HEK293 (cell line): ENCODE measurements around the gene VRK1.

Source experiments
- CTCF ChIA-PET: fragments of 350-600 bp; formaldehyde crosslinking; extraction: SDS; loops from one replicate; lab custom pipeline; 2021; ENCODE audit warnings: antibody characterized with exemption; lab: Yijun Ruan, JAX
- POLR2A ChIA-PET: fragments of 300-600 bp; formaldehyde crosslinking; extraction: SDS; loops from one replicate; lab custom pipeline; 2020; ENCODE audit warnings: antibody characterized with exemption, inconsistent platforms; lab: Yijun Ruan, JAX
- H3K27ac ChIP-seq: fragments of 200-500 bp; sonication (Bioruptor generic); 2 replicates; pipeline ENCODE4 v1.5.1; 2014; ENCODE audit warnings: low read depth, low read length, control low read depth, inconsistent platforms; ENCODE audit errors: extremely low read depth
- H3K36me3 ChIP-seq, 2 experiments: fragments of 200-500 bp in 1 of 2; sonication (Bioruptor generic) in 1 of 2; 1 replicate in 1 of 2; 2 replicates in 1 of 2; pipeline ENCODE4 v1.5.1; 2014 to 2017; ENCODE audit warnings: inconsistent platforms in 2 of 2, low read length in 2 of 2; ENCODE audit not compliant: control insufficient read depth in 2 of 2, insufficient read depth in 1 of 2
- H3K4me1 ChIP-seq: fragments of 200-500 bp; sonication (Bioruptor generic); 2 replicates; pipeline ENCODE4 v1.5.1; 2014; ENCODE audit warnings: mild to moderate bottlenecking, low read length, inconsistent platforms; ENCODE audit not compliant: control insufficient read depth, insufficient read depth
- H3K4me3 ChIP-seq: 2 replicates; pipeline ENCODE4 v1.5.1; 2011; ENCODE audit warnings: low read depth, mild to moderate bottlenecking, control low read depth, low read length, moderate library complexity
- H3K9me3 ChIP-seq: fragments of 200-500 bp; sonication (Bioruptor generic); 2 replicates; pipeline ENCODE4 v1.5.1; 2014; ENCODE audit warnings: low read depth, low read length, inconsistent platforms; ENCODE audit not compliant: control insufficient read depth, insufficient read depth
- GLI2 ChIP-seq: fragments of 450-650 bp; formaldehyde crosslinking; IDR thresholded peaks from 2 replicates; pipeline ENCODE4; 2017; ENCODE audit warnings: missing biosample characterization, missing genetic modification characterization, low read depth, borderline replicate concordance
- TRIM28 ChIP-seq: IDR thresholded peaks from 2 replicates; pipeline ENCODE4 v1.6.1; 2011; ENCODE audit warnings: low read length, control low read depth, borderline replicate concordance
- ZBTB1 ChIP-seq: fragments of 450-650 bp; formaldehyde crosslinking; IDR thresholded peaks from 2 replicates; pipeline ENCODE4 v1.5.1; 2016; ENCODE audit warnings: missing biosample characterization, missing genetic modification characterization
- ZBTB20 ChIP-seq: fragments of 450-650 bp; formaldehyde crosslinking; IDR thresholded peaks from 2 replicates; pipeline ENCODE4 v1.5.1; 2016; ENCODE audit warnings: missing biosample characterization, missing genetic modification characterization
- ZNF138 ChIP-seq: fragments of 450-650 bp; formaldehyde crosslinking; IDR thresholded peaks from 2 replicates; pipeline ENCODE4 v1.5.1; 2016; ENCODE audit warnings: missing biosample characterization, missing genetic modification characterization, borderline replicate concordance
- ZNF16 ChIP-seq: fragments of 450-650 bp; formaldehyde crosslinking; IDR thresholded peaks from 2 replicates; pipeline ENCODE4 v1.5.1; 2016; ENCODE audit warnings: low read depth, missing biosample characterization, missing genetic modification characterization
- ZNF24 ChIP-seq: fragments of 450-650 bp; formaldehyde crosslinking; IDR thresholded peaks from 2 replicates; pipeline ENCODE4 v1.5.1; 2016; ENCODE audit warnings: missing biosample characterization, missing genetic modification characterization
- ZNF335 ChIP-seq: fragments of 450-650 bp; formaldehyde crosslinking; conservative IDR thresholded peaks from 2 replicates; pipeline ENCODE4 v1.5.1; 2016; ENCODE audit warnings: missing biosample characterization, missing genetic modification characterization
- ZNF350 ChIP-seq: fragments of 450-650 bp; formaldehyde crosslinking; IDR thresholded peaks from 2 replicates; pipeline ENCODE4 v1.5.0; 2017; ENCODE audit warnings: missing biosample characterization, mild to moderate bottlenecking, missing genetic modification characterization
- ZNF394 ChIP-seq: fragments of 450-650 bp; formaldehyde crosslinking; IDR thresholded peaks from 2 replicates; pipeline ENCODE4 v1.5.1; 2016; ENCODE audit warnings: missing biosample characterization, missing genetic modification characterization, mild to moderate bottlenecking, moderate library complexity, borderline replicate concordance
- ZNF416 ChIP-seq: fragments of 450-650 bp; formaldehyde crosslinking; IDR thresholded peaks from 2 replicates; pipeline ENCODE4 v1.5.1; 2016; ENCODE audit warnings: missing biosample characterization, missing genetic modification characterization
- ZNF423 ChIP-seq: fragments of 450-650 bp; formaldehyde crosslinking; IDR thresholded peaks from 2 replicates; pipeline ENCODE4 v1.5.1; 2016; ENCODE audit warnings: missing biosample characterization, missing genetic modification characterization
- ZNF626 ChIP-seq: fragments of 450-650 bp; sonication (Bioruptor Pico); formaldehyde crosslinking; IDR thresholded peaks from 2 replicates; pipeline ENCODE4 v1.5.1; 2018; ENCODE audit warnings: missing biosample characterization, missing genetic modification characterization, inconsistent platforms
- ZNF629 ChIP-seq: fragments of 450-650 bp; formaldehyde crosslinking; IDR thresholded peaks from 2 replicates; pipeline ENCODE4 v1.5.1; 2017; ENCODE audit warnings: missing biosample characterization, missing genetic modification characterization
- ZNF654 ChIP-seq: fragments of 450-650 bp; formaldehyde crosslinking; IDR thresholded peaks from 2 replicates; pipeline ENCODE4 v1.5.1; 2016; ENCODE audit warnings: low read depth, missing biosample characterization, missing genetic modification characterization
- ZNF664 ChIP-seq: fragments of 450-650 bp; formaldehyde crosslinking; IDR thresholded peaks from 2 replicates; pipeline ENCODE4 v1.5.1; 2016; ENCODE audit warnings: missing biosample characterization, missing genetic modification characterization
- ZNF777 ChIP-seq: fragments of 450-650 bp; formaldehyde crosslinking; IDR thresholded peaks from 2 replicates; pipeline ENCODE4 v1.5.1; 2017; ENCODE audit warnings: missing biosample characterization, missing genetic modification characterization, borderline replicate concordance
- TF ChIP-seq, protein P1 (sequence below): fragments of 450-650 bp; formaldehyde crosslinking; conservative IDR thresholded peaks from 2 replicates; pipeline ENCODE4 v1.5.1; 2016; ENCODE audit warnings: low read depth, missing biosample characterization, missing genetic modification characterization
- TF ChIP-seq, protein P2 (sequence below): fragments of 450-650 bp; formaldehyde crosslinking; optimal IDR thresholded peaks from 2 replicates; pipeline ENCODE3; 2016; ENCODE audit warnings: missing biosample characterization, mild to moderate bottlenecking, missing genetic modification characterization
- TF ChIP-seq, protein P3 (sequence below): fragments of 450-650 bp; formaldehyde crosslinking; IDR thresholded peaks from 2 replicates; pipeline ENCODE4 v1.5.1; 2016; ENCODE audit warnings: missing biosample characterization, missing genetic modification characterization, low read depth
- TF ChIP-seq, protein P4 (sequence below): fragments of 450-650 bp; formaldehyde crosslinking; IDR thresholded peaks from 2 replicates; pipeline ENCODE4 v1.5.1; 2016; ENCODE audit warnings: missing biosample characterization, missing genetic modification characterization

Gene VRK1

DNA sequence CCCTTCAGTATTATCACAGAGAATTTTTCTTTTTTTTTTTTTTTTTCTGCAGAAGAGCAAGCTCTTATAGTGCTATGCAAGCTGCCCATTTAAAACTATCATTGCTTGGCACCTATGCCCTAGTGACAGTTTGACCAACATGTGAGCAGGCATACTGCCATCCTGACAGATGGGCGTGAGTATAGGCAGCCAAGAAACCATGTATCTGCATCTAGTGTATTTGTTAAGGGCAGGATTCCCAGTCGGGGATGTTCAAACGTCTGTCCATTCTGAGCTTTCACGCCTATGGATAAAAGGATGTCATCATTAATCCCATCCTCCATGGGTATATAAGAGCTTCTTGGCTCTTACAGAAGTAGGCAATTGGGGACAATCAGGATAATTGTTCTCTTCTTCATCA lies 8.8 kb downstream of the VRK1 start:
- Histone ChIP-seq H3K4me3 (no peak overlapping the region), H3K4me1 (peaks cover 8% of the 10 kb centered on the region; the same call in 1 of the 2 replicates), H3K9me3 (no peaks in the 10 kb centered on the region), H3K36me3 (no peaks in the 10 kb centered on the region), H3K27ac (no peak overlapping the region)
- ChIA-PET CTCF (no interaction called here), POLR2A (interaction anchor here (1.2 kb wide), 1 partner anchor 9 kb away, joined by 5 read pairs; the partner anchor contains the start of gene VRK1)
- TF ChIP-seq ZNF654 (tag by site-specific recombination) (no peak), ZNF777 (tag by site-specific recombination) (no peak), ZNF24 (no peak), GLI2 (no peak), ZNF138 (no peak), ZNF416 (no peak), ZNF335 (tag by site-specific recombination) (no peak)
- TF ChIP-seq, protein P1, sequence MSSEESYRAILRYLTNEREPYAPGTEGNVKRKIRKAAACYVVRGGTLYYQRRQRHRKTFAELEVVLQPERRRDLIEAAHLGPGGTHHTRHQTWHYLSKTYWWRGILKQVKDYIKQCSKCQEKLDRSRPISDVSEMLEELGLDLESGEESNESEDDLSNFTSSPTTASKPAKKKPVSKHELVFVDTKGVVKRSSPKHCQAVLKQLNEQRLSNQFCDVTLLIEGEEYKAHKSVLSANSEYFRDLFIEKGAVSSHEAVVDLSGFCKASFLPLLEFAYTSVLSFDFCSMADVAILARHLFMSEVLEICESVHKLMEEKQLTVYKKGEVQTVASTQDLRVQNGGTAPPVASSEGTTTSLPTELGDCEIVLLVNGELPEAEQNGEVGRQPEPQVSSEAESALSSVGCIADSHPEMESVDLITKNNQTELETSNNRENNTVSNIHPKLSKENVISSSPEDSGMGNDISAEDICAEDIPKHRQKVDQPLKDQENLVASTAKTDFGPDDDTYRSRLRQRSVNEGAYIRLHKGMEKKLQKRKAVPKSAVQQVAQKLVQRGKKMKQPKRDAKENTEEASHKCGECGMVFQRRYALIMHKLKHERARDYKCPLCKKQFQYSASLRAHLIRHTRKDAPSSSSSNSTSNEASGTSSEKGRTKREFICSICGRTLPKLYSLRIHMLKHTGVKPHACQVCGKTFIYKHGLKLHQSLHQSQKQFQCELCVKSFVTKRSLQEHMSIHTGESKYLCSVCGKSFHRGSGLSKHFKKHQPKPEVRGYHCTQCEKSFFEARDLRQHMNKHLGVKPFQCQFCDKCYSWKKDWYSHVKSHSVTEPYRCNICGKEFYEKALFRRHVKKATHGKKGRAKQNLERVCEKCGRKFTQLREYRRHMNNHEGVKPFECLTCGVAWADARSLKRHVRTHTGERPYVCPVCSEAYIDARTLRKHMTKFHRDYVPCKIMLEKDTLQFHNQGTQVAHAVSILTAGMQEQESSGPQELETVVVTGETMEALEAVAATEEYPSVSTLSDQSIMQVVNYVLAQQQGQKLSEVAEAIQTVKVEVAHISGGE (tag by site-specific recombination) = no peak
- TF ChIP-seq, all 188 proteins: peak for 0

DNA sequence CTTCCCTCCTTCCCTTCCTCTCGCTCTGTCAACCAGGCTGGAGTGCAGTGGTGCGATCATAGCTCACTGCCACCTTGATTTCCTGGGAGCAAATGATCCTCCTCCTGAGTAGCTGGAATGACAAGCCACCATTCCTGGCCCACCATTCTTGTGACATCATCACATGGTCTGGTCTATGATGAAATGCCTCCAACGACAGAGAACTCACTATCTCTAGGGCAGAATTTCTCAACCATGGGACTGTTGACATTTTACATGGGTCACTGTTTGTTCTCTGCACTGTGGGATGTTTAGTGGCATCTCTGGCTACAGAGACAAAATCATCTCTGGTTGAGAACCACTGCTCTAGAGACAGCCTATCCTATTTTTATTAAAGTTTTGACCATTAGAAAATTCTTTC lies 9.7 kb downstream of the VRK1 start:
- TF ChIP-seq ZNF629 = peak; percentile 46; the same call in 1 of the 2 replicates
- TF ChIP-seq, protein P2, sequence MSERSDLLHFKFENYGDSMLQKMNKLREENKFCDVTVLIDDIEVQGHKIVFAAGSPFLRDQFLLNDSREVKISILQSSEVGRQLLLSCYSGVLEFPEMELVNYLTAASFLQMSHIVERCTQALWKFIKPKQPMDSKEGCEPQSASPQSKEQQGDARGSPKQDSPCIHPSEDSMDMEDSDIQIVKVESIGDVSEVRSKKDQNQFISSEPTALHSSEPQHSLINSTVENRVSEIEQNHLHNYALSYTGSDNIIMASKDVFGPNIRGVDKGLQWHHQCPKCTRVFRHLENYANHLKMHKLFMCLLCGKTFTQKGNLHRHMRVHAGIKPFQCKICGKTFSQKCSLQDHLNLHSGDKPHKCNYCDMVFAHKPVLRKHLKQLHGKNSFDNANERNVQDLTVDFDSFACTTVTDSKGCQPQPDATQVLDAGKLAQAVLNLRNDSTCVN (tag by site-specific recombination) = no peak
- TF ChIP-seq, protein P3, sequence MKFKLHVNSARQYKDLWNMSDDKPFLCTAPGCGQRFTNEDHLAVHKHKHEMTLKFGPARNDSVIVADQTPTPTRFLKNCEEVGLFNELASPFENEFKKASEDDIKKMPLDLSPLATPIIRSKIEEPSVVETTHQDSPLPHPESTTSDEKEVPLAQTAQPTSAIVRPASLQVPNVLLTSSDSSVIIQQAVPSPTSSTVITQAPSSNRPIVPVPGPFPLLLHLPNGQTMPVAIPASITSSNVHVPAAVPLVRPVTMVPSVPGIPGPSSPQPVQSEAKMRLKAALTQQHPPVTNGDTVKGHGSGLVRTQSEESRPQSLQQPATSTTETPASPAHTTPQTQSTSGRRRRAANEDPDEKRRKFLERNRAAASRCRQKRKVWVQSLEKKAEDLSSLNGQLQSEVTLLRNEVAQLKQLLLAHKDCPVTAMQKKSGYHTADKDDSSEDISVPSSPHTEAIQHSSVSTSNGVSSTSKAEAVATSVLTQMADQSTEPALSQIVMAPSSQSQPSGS (tag by site-specific recombination) = peak; percentile 59
- no peak overlapping the region for H3K4me3 ChIP-seq
- H3K36me3 ChIP-seq = no peaks in the 10 kb centered on the region
- H3K27ac ChIP-seq = no peak overlapping the region
- H3K4me1 ChIP-seq = 0 out of 2 replicates have a peak, but pooled peaks cover 3% of the 10 kb centered on the region
- ChIA-PET CTCF (interaction anchor here (2.1 kb wide), 1 partner anchor 46 kb away, joined by 7 read pairs; no protein-coding TSS in a partner anchor), POLR2A (interaction anchor here (2.8 kb wide), 1 partner anchor 10 kb away, joined by 14 read pairs; the partner anchor contains the start of gene VRK1)
- H3K9me3 ChIP-seq = no peaks in the 10 kb centered on the region

DNA sequence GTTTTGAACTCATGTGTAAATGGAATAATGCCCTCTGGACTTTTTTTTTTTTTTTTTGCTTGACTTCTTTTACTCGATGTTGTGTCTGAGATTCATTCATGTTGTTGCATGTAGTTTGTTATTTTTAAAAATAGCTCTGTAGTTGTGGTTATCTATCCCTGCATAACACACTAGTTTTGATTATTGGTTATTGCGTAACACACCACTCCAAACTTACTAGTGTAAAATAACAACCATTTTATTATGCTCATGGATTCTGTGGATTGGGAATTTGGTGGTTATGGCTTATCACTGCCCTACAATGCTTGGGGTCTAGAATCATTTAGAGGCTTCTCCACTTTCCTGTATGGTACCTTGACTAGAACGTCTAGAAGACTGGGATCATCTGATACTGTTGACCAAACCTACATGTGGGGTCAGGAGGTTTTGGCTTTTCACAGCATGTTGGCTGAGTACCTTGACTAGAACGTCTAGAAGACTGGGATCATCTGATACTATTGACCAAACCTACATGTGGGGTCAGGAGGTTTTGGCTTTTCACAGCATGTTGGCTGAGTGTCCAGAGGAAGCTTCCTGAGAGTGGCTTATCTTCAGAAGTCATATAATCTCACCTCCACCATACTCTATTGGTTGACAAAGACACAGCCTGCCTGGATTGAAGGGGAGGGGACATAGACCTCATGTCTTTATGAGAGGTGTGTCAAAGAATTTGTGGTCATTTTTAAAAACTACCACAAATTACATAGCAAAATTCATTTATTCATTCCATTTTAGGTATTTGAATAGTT lies 11.6 kb downstream of the VRK1 start:
- no peaks in the 10 kb centered on the region for H3K36me3 ChIP-seq
- CTCF ChIA-PET = interaction anchor here (2.1 kb wide), 1 partner anchor 44 kb away, joined by 7 read pairs; no protein-coding TSS in a partner anchor
- POLR2A ChIA-PET = interaction anchor here (0.7 to 2.8 kb wide), 2 partner anchors 12 to 51 kb away, joined by 3 to 14 read pairs; partner anchors contain the start of gene VRK1
- no peaks in the 10 kb centered on the region for H3K4me1 ChIP-seq
- no peak overlapping the region for H3K27ac ChIP-seq
- H3K4me3 ChIP-seq = no peak overlapping the region
- TF ChIP-seq ZNF664 (tag by site-specific recombination) (no peak), TRIM28 (no peak), ZNF626 (tag by site-specific recombination) (no peak), ZBTB20 (tag by site-specific recombination) (no peak), ZBTB1 (tag by site-specific recombination) (no peak), ZNF394 (tag by site-specific recombination) (no peak), ZNF350 (no peak), ZNF16 (tag by site-specific recombination) (no peak), ZNF423 (tag by site-specific recombination) (no peak)
- TF ChIP-seq, protein P4, sequence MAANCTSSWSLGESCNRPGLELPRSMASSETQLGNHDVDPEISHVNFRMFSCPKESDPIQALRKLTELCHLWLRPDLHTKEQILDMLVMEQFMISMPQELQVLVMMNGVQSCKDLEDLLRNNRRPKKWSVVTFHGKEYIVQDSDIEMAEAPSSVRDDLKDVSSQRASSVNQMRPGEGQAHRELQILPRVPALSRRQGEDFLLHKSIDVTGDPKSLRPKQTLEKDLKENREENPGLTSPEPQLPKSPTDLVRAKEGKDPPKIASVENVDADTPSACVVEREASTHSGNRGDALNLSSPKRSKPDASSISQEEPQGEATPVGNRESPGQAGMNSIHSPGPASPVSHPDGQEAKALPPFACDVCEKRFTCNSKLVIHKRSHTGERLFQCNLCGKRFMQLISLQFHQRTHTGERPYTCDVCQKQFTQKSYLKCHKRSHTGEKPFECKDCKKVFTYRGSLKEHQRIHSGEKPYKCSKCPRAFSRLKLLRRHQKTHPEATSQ = no peak
- H3K9me3 ChIP-seq = no peaks in the 10 kb centered on the region
